SU-DHL-6 (cell line): ENCODE data around the gene TBC1D5.

Experiments
- H2AFZ ChIP-seq: fragments of 200-600 bp; sonication (generic); 2 replicates; pipeline ENCODE4 v1.6.1; 2014; ENCODE audit warnings: low read depth, mild to moderate bottlenecking, moderate library complexity, mixed read lengths, antibody characterized with exemption, low read length; ENCODE audit not compliant: severe bottlenecking
- H3F3A ChIP-seq: fragments of 200-600 bp; shearing (Covaris generic); 2 replicates; pipeline ENCODE4 v1.6.0; 2016; ENCODE audit warnings: antibody characterized with exemption, mild to moderate bottlenecking; ENCODE audit not compliant: insufficient read depth
- H3K27ac ChIP-seq: fragments of 200-600 bp; sonication (generic); 2 replicates; pipeline ENCODE4 v1.5.1; 2016; ENCODE audit warnings: low read depth, mild to moderate bottlenecking, low read length, moderate library complexity, mixed read lengths
- H3K27me3 ChIP-seq: fragments of 200-600 bp; sonication (generic), shearing (Covaris generic); 2 replicates; pipeline ENCODE4 v1.6.0; 2014; ENCODE audit warnings: mild to moderate bottlenecking, low read length
- H3K36me3 ChIP-seq: fragments of 200-600 bp; sonication (generic); 2 replicates; pipeline ENCODE4 v1.6.1; 2014; ENCODE audit warnings: mild to moderate bottlenecking, low read length, mixed read lengths
- H3K4me2 ChIP-seq: fragments of 300-600, 200-600 bp; shearing (Covaris generic), sonication (generic); 2 replicates; pipeline ENCODE4 v1.6.0; 2014; ENCODE audit warnings: low read length, low read depth, mild to moderate bottlenecking; ENCODE audit not compliant: poor library complexity, severe bottlenecking
- H3K4me3 ChIP-seq: fragments of 200-600 bp; sonication (generic); 2 replicates; pipeline ENCODE4 v1.5.1; 2014; ENCODE audit warnings: antibody characterized with exemption, low read length, mild to moderate bottlenecking, mixed read lengths; ENCODE audit not compliant: insufficient read depth, poor library complexity, severe bottlenecking
- H3K79me2 ChIP-seq: fragments of 200-600 bp; sonication (generic); 2 replicates; pipeline ENCODE4 v1.6.1; 2014; ENCODE audit warnings: mild to moderate bottlenecking, low read length, moderate library complexity; ENCODE audit not compliant: insufficient read depth
- H3K9ac ChIP-seq: fragments of 200-600 bp; sonication (generic); 2 replicates; pipeline ENCODE4 v1.7.0; 2014; ENCODE audit warnings: mild to moderate bottlenecking, low read length
- H3K9me2 ChIP-seq: fragments of 200-600 bp; sonication (generic); replicated peaks from 2 replicates; pipeline ENCODE4 v1.6.1; 2014; ENCODE audit warnings: low read length; ENCODE audit not compliant: insufficient read depth
- H3K9me3 ChIP-seq: fragments of 200-600 bp; sonication (generic); 2 replicates; pipeline ENCODE4 v1.6.1; 2014; ENCODE audit warnings: low read length, mixed read lengths; ENCODE audit not compliant: insufficient read depth
- H4K20me1 ChIP-seq: fragments of 200-600 bp; sonication (generic); 2 replicates; pipeline ENCODE4 v1.6.1; 2014; ENCODE audit warnings: low read depth, mild to moderate bottlenecking, antibody characterized with exemption, low read length, moderate library complexity, mixed read lengths
- EZH2phosphoT487 ChIP-seq: fragments of 200-600 bp; sonication (generic), shearing (Covaris generic); conservative IDR thresholded peaks from 2 replicates; pipeline ENCODE4 v1.6.1; 2018; ENCODE audit warnings: mild to moderate bottlenecking, antibody characterized with exemption, low read length, moderate library complexity, mixed read lengths
- TF ChIP-seq, protein P1 (sequence below): fragments of 200-600 bp; sonication (generic); IDR thresholded peaks from one replicate; pipeline ENCODE4 v1.5.1; 2017; ENCODE audit warnings: antibody characterized with exemption, mild to moderate bottlenecking, low read length, moderate library complexity; ENCODE audit not compliant: insufficient read depth, poor library complexity, severe bottlenecking

The TBC1D5 gene

DNA sequence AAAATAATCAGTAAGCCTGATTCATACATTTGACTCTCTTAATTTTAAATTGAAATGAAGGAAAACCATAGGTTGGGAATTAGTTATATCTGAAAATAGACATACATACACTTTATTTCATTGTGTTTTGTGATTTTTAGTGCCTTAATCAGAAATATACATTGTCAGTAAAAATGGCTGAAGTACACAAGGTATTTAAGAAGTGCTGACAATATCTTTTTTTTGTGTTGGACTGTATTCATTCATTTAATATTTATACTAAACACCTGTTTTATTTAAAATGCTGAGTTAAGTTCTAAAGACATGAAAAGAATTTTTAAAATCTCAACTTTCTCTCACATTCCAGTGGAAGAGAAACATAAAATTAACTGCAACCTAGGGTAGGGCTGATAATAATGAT is 444.4 kb downstream of the TBC1D5 start:
- H3K27ac ChIP-seq, result no peak overlapping the region
- no peak for TF ChIP-seq EZH2phosphoT487
- TF ChIP-seq, protein P1, sequence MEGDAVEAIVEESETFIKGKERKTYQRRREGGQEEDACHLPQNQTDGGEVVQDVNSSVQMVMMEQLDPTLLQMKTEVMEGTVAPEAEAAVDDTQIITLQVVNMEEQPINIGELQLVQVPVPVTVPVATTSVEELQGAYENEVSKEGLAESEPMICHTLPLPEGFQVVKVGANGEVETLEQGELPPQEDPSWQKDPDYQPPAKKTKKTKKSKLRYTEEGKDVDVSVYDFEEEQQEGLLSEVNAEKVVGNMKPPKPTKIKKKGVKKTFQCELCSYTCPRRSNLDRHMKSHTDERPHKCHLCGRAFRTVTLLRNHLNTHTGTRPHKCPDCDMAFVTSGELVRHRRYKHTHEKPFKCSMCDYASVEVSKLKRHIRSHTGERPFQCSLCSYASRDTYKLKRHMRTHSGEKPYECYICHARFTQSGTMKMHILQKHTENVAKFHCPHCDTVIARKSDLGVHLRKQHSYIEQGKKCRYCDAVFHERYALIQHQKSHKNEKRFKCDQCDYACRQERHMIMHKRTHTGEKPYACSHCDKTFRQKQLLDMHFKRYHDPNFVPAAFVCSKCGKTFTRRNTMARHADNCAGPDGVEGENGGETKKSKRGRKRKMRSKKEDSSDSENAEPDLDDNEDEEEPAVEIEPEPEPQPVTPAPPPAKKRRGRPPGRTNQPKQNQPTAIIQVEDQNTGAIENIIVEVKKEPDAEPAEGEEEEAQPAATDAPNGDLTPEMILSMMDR, result no peak
- no peaks in the 10 kb centered on the region for H3K9me3 ChIP-seq
- H3K4me3 ChIP-seq, result no peak overlapping the region
- H3K4me2 ChIP-seq, result no peak overlapping the region
- H3F3A ChIP-seq, result no peaks in the 10 kb centered on the region
- H3K27me3 ChIP-seq, result no peaks in the 10 kb centered on the region
- H4K20me1 ChIP-seq, result no peaks in the 10 kb centered on the region
- no peaks in the 10 kb centered on the region for H3K79me2 ChIP-seq
- no peaks in the 10 kb centered on the region for H3K9me2 ChIP-seq
- no peak overlapping the region for H3K9ac ChIP-seq
- H2AFZ ChIP-seq, result no peak overlapping the region
- H3K36me3 ChIP-seq, result no peaks in the 10 kb centered on the region

DNA sequence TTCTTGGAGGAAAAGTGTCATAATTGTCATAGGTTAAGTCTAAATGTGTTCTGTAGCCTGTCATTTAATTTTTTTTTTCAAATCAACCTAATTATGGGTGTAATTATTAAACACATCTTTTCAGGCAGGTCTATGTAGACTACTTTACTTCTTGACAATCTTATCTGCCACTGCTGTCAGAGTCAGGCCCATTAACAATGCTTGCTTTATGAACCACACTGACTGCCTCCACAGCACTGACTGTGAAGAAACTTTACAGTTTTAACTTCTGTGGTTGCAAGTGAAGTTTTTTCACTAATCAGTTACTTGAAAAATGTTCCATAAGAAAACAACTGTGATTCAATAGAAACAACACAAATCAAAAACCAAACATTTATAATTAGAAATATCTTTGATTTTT is 449.9 kb downstream of the TBC1D5 start:
- Histone ChIP-seq H3K4me3 (no peak overlapping the region), H3K27me3 (no peaks in the 10 kb centered on the region), H3K27ac (no peak overlapping the region), H3K9me3 (no peaks in the 10 kb centered on the region), H3K36me3 (no peaks in the 10 kb centered on the region; the same call in 1 of the 2 replicates), H2AFZ (no peak overlapping the region), H3K9ac (no peak overlapping the region), H3K79me2 (no peaks in the 10 kb centered on the region), H4K20me1 (no peaks in the 10 kb centered on the region), H3K4me2 (no peak overlapping the region), H3F3A (no peaks in the 10 kb centered on the region), H3K9me2 (no peaks in the 10 kb centered on the region)
- TF ChIP-seq, protein P1, result no peak

DNA sequence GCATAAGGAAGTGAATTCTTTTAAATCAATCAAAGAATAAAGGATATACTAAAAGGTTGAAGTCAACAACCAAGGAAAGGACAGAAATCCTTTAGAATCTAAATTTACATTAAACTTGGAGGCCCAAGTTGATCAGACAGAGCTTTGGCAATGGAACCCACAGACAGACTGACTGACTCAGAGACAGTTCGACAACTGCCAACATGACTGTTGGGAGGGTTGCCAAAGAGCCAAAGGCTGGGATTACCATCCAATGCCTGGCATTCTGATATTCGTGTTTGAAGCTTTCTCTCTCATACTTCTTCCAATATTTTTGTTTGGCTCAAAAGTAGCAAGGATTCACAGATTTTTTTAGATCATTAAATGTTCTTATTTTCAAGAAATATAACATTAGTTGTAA is 451.5 kb downstream of the TBC1D5 start:
- Histone ChIP-seq H3K4me2 (no peak overlapping the region), H3K27ac (no peak overlapping the region), H3K79me2 (no peaks in the 10 kb centered on the region), H4K20me1 (no peaks in the 10 kb centered on the region), H3K4me3 (no peak overlapping the region), H3K9ac (no peak overlapping the region), H3K27me3 (no peaks in the 10 kb centered on the region), H2AFZ (no peak overlapping the region), H3F3A (no peaks in the 10 kb centered on the region), H3K36me3 (no peaks in the 10 kb centered on the region; the same call in 1 of the 2 replicates), H3K9me3 (no peaks in the 10 kb centered on the region), H3K9me2 (no peaks in the 10 kb centered on the region)
- TF ChIP-seq EZH2phosphoT487, result no peak
- TF ChIP-seq, protein P1, result no peak

DNA sequence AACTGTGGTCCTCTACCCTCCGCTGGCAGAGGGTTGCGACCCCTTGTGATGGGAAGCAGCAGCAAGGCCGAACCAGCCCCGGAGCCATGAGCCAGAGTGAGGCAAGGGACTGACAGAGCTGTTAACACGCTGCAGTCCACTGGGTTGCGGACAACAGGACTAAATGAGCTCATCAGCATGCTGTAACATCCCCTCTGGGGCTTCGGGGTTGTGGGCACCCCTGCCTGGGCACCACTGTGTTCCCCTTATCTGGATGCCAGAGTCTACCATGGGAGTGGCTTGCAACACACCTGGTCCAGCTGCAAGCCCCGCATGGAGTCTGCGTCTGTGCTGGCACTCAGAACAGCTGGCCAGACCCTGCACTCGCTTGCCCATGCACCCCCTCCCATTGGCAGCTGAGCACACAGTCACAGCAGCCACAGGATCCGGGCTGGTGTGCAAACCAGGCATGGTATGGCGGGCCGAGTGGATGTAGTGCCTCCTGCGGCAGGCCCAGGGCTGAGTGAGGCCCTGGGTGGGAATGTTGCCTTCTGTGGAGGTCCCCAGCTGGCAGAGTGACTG is 453.5 kb downstream of the TBC1D5 start:
- no peak overlapping the region for H3K9ac ChIP-seq
- H3K4me2 ChIP-seq, result no peak overlapping the region
- no peaks in the 10 kb centered on the region for H3F3A ChIP-seq
- H3K4me3 ChIP-seq, result no peak overlapping the region
- no peaks in the 10 kb centered on the region for H4K20me1 ChIP-seq
- H3K79me2 ChIP-seq, result no peaks in the 10 kb centered on the region
- no peaks in the 10 kb centered on the region for H3K9me2 ChIP-seq
- H3K36me3 ChIP-seq, result no peaks in the 10 kb centered on the region; the same call in 1 of the 2 replicates
- H3K9me3 ChIP-seq, result no peaks in the 10 kb centered on the region
- TF ChIP-seq EZH2phosphoT487, result no peak
- TF ChIP-seq, protein P1, result no peak
- no peaks in the 10 kb centered on the region for H3K27me3 ChIP-seq
- H2AFZ ChIP-seq, result no peak overlapping the region
- no peak overlapping the region for H3K27ac ChIP-seq
